Astrocyte of the spinal cord (primary cell): ENCODE data around the gene RAB20.
"Not testable (repeated sequence)": the region's sequence is repeated elsewhere in the genome, so short reads cannot be mapped to it uniquely, and the experiment has no call there.

Source experiments
- DNase-seq: peaks from one replicate; pipeline ENCODE4 v3.0.0; 2011; ENCODE audit warnings: low read depth, low spot score
- H3K4me3 ChIP-seq: 2 replicates; pipeline ENCODE4 v1.5.1; 2011; ENCODE audit warnings: low read depth, mild to moderate bottlenecking, low read length, moderate library complexity
- CTCF ChIP-seq: IDR thresholded peaks from 2 replicates; pipeline ENCODE4 v1.5.1; 2012; ENCODE audit warnings: low read depth, mild to moderate bottlenecking, low read length, inconsistent platforms
- in situ Hi-C: cut with HindIII; loops from 2 replicates; pipeline ENCODE4 v1.10.0; 2017; ENCODE audit warnings: low sequenced_read_pairs

The RAB20 gene

DNA sequence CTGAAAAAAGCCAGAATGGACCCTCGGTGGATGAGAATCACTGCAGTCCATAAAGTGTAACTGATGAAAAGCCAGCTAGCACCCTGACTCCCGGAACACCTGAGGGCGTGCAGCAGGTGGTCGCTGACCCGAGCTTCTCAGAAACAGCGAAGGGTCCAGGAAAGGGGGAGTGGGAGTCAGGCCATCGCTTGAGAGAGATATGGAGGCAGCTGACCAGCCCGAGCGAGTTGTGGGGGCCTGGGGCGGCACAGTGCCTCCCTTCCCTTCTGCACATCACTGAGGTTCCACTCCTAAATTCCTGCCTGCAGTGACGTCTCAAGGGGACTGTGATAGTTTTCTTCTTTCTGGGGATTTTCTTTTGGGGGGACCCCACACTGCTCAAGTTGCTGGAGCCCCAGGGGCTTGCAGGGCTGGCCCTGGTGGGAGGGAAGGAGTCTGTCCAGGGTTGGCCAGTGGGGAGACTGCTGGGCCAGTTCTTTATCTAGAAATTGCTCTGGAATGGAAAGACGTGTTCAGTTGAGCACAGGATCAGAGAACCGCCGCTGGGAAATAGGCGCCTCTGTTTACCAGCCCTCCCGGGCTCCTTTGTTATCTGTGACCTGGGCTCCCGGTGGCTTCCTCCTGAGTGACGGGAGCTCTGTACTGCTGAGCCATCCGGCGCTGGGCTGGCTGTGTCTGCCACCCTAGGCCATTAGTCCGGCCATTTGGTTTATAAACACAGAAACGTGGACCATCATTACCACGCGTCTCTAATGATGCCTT, 71.3 kb downstream of the RAB20 start:
- DNase-seq, result no peak
- in situ Hi-C loops, result no loop called here
- no peak for TF ChIP-seq CTCF
- no peak overlapping the region for H3K4me3 ChIP-seq

DNA sequence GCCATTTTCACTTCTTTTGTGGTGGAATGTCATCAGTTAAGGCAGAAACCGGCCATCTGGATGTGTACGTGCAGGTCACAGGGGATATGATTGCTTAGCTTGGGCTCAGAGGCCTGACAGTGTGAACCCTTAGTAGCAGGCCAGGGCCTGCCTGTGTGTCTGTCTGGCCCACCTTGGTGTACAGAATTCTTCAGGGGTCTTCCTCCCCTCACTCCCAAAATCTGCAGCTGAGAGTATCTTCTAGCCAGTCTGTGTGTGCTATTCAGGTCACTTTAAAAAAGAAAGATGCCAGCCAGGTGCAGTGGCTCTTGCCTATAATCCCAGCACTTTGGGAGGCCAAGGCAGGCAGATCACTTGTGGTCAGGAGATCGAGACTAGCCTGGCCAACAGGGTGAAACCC, 74.6 kb downstream of the RAB20 start:
- H3K4me3 ChIP-seq, DNase-seq, in situ Hi-C loops: not testable (repeated sequence)

- in situ Hi-C loops, result no loop called here
- H3K4me3 ChIP-seq, result no peak overlapping the region
- DNase-seq, result peak; percentile 10
- TF ChIP-seq CTCF, result no peak
Measured at GRCh38 chr13:110486061-110486715, 75.3 kb downstream of the RAB20 start.

- DNase-seq, result peak; percentile 49
- in situ Hi-C loops, result no loop called here
- no peak for TF ChIP-seq CTCF
- H3K4me3 ChIP-seq, result no peak overlapping the region
Measured at GRCh38 chr13:110485604-110486003, 75.9 kb downstream of the RAB20 start.

DNA sequence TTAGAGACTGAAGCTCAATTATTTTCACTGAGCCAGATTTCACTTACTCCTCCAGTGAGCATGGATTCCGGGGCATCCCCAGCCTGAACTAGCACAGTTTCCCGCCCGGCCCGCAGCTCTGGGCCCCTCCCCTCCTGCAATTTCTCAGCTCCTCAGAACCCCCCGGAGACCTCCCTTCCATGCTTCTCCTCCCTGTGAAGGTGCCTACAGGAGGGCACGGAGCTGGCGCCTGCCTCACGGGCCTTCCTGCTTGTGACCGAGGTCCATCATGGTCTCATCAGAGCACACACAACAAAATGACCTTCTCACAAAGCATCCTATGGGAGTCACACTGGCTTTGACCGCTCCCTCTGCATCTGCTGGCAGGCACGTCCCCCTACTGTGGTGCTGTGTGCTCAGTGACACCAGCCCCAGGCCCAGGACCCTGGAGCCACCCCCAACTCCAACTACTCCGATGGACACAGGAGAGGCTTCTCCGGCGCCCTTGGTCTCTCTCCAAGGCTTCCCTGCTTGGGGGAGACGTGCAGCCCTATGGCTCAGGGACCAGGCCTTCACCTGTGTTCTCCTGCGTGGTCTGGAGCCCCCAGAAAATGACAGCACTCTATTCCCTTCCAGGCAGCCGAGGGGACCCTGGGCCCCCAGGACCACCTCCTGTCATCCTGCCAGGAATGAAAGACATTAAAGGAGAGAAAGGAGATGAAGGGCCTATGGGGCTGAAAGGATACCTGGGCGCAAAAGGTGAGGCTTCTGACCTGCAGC, 77.1 kb downstream of the RAB20 start:
- no peak for TF ChIP-seq CTCF
- no peak for DNase-seq
- H3K4me3 ChIP-seq, result no peak overlapping the region
- in situ Hi-C loops, result no loop called here

DNA sequence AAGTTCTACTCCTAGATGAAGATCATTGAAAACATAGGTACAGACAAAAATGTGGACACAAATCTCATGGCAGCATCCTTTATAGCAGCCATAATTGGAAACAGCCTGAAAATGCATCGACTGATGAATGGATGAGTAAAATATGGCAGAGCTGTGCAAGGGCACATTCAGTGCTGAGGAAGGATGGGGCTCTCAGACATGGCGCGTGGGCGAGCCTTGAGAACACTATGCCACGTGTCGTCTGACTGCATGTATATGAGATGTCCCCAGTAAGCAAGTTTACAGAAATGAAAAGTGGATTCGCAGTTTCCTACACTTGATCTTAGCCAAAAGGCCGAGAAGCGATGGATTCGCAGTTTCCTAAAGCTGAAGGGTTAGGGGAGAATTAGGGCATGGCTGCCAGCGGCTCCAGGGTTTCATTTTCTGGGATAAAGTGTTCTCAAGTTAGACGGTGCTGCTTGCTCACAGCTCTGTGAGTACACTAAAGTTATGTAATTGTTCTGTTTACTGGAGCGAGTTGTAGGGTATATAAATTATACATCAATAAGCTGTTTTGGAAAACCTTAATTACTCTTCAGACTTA, 78.0 kb downstream of the RAB20 start:
- in situ Hi-C loops, result no loop called here
- TF ChIP-seq CTCF, result no peak
- no peak for DNase-seq
- H3K4me3 ChIP-seq, result no peak overlapping the region

DNA sequence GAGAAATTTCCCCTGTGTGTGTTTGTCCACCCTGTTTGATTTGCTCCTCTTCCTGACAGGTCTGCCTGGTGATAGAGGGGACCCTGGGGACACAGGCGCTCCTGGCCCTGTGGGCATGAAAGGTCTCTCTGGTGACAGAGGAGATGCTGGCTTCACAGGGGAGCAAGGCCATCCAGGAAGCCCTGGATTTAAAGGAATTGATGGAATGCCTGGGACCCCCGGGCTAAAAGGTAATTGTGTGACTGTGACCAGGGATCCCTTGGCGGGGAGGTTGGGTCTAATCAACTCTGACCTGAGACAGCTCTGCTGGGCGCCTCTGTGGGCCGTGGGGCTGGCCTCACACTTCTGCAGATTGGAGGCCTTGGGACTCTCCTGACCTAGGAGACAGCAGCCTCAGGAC, 81.4 kb downstream of the RAB20 start:
- H3K4me3 ChIP-seq, result no peak overlapping the region
- DNase-seq, result no peak
- in situ Hi-C loops, result no loop called here
- TF ChIP-seq CTCF, result no peak
